Esophagus squamous epithelium (tissue), 5 donors: ENCODE data around the gene RBX1. TPM values are rescaled to one million over a fixed set of nuclear protein-coding genes. Genes with fewer than 3 reads are reported as not detected.
A peak's percentile ranks its signal among the peaks of the same experiment; 100 is the strongest.

Experiments
- DNase-seq: peaks from one replicate; lab custom pipeline; 2025; lab: John Stamatoyannopoulos, UW
- H3K27ac ChIP-seq, 4 donors: fragments of 200-600 bp; sonication (generic); one replicate each; pipeline ENCODE4 v1.5.1; 2016 to 2019; ENCODE audit warnings: mild to moderate bottlenecking in 1 of 4
- H3K27me3 ChIP-seq, 4 donors: fragments of 200-600 bp; sonication (generic); 1 replicate in 3 of 4; 2 replicates in 1 of 4; pipeline versions ENCODE4 v1.5.1 to v1.6.0; 2017 to 2021; ENCODE audit warnings: antibody characterized with exemption in 1 of 4
- H3K36me3 ChIP-seq, 3 donors: fragments of 200-600 bp; sonication (generic); one replicate each; pipeline ENCODE4 v1.5.1; 2016 to 2019
- H3K4me1 ChIP-seq, 3 donors: fragments of 200-600 bp; sonication (generic); one replicate each; pipeline ENCODE4 v1.5.1; 2017 to 2019
- H3K4me3 ChIP-seq, 4 donors: fragments of 200-600 bp; sonication (generic); 1 replicate in 3 of 4; 2 replicates in 1 of 4; pipeline ENCODE4 v1.5.1; 2016 to 2019; ENCODE audit warnings: mild to moderate bottlenecking in 2 of 4, moderate library complexity in 1 of 4
- H3K9me3 ChIP-seq, 3 donors: fragments of 200-600 bp; sonication (generic); one replicate each; pipeline ENCODE4 v1.5.1; 2016 to 2019
- POLR2A ChIP-seq, 4 donors: fragments of 450-650 bp; IDR thresholded peaks; one replicate each; pipeline ENCODE4 v1.6.1; 2017; ENCODE audit warnings: antibody characterized with exemption in 4 of 4, mild to moderate bottlenecking in 4 of 4, moderate library complexity in 3 of 4
- WGBS, 2 donors: methylation state at CpG; one replicate each; pipeline ENCODE4 v1.1.5; 2018; 5-methylcytosine and 5-hydroxymethylcytosine counted together
- intact Hi-C: fragments of 100-400 bp; cut with DNase I; formaldehyde crosslinking; loops from one replicate; pipeline ENCODE4 v1.15.0; 2022
- total RNA-seq, 4 donors: library from RNA; depleted of rRNA; stranded (reverse); fragments of >200 nt; gene quantifications; one replicate each; pipeline ENCODE4 v1.1.0, GENCODE V29; 2016
- TF ChIP-seq, protein P1 (sequence below), 6 experiments: fragments of 450-650 bp in 4 of 6; fragments of 200-600 bp in 2 of 6; sonication (generic) in 2 of 6; IDR thresholded peaks; one replicate each; pipeline ENCODE4 v1.5.1; 2016 to 2019; ENCODE audit warnings: antibody characterized with exemption in 6 of 6, mild to moderate bottlenecking in 4 of 6, moderate library complexity in 4 of 6
- donor health status: DM: yes; HTN: yes; CAD: no.

The RBX1 gene
- total RNA-seq, 4 donors from 2014 or later = 32.7 to 64.0 (median 52.4) TPM

DNA sequence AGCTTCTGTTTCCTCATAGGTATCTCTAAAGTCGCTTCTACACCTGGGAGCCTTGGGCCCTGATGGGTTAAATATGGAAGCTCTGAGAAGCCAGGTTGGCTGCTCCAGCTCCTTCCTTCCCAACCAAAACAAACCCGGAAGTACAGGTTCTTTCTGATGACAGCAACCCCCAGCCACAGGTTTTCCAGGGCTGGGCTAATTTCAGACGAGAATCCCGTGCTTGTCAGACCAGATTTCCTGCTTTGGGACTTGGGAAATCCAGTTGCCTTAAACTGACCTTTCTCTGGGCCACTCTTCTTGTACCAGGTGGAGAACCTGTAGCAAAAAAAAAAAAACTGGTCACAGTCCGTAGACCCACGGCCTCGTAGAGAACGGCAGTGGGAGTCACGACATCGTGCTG, 51.9 kb downstream of the RBX1 start:
- TF ChIP-seq, protein P1, sequence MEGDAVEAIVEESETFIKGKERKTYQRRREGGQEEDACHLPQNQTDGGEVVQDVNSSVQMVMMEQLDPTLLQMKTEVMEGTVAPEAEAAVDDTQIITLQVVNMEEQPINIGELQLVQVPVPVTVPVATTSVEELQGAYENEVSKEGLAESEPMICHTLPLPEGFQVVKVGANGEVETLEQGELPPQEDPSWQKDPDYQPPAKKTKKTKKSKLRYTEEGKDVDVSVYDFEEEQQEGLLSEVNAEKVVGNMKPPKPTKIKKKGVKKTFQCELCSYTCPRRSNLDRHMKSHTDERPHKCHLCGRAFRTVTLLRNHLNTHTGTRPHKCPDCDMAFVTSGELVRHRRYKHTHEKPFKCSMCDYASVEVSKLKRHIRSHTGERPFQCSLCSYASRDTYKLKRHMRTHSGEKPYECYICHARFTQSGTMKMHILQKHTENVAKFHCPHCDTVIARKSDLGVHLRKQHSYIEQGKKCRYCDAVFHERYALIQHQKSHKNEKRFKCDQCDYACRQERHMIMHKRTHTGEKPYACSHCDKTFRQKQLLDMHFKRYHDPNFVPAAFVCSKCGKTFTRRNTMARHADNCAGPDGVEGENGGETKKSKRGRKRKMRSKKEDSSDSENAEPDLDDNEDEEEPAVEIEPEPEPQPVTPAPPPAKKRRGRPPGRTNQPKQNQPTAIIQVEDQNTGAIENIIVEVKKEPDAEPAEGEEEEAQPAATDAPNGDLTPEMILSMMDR (IDR thresholded peaks at IDR 0.05) = no peak
- no peak for TF ChIP-seq POLR2A (IDR thresholded peaks at IDR 0.05)
- peaks cover 8 to 23% (median 8%) of the 10 kb centered on the region in 3 donors for H3K4me1 ChIP-seq
- H3K27ac ChIP-seq = peak overlapping the region in 3 of 4 donors; percentile 36 to 57 (median 54)
- DNase-seq = no peak
- intact Hi-C loops = no loop called here
- no peak overlapping the region for H3K4me3 ChIP-seq
- H3K27me3 ChIP-seq = no peaks in the 10 kb centered on the region
- H3K9me3 ChIP-seq = no peaks in the 10 kb centered on the region
- 67 to 86% methylated on average over 6 to 10 of the region's 10 CpGs for WGBS, 2 donors
- no peaks in the 10 kb centered on the region for H3K36me3 ChIP-seq

DNA sequence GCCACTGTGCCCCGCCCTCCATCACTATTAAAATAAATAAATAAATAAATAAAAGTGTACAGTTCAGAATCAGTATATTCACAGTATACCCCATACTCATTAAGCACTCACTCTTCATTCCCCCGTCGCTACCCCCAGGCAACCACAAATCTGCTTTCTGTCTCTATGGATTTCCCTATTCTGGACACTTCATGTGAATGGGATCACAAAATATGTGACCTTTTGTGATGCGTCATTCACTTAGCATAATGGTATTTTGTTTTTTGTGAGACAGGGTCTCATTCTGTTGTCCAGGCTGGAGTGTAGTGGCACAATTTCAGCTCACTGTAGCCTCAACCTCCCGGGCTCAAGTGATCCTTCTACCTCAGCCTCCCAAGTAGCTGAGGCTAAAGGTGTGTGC, 52.8 kb downstream of the RBX1 start:
- TF ChIP-seq, protein P1 (IDR thresholded peaks at IDR 0.05) = no peak
- no peak for TF ChIP-seq POLR2A (IDR thresholded peaks at IDR 0.05)
- WGBS, 2 donors = 90 to 92% methylated on average over 5 of the region's 5 CpGs
- no peaks in the 10 kb centered on the region for H3K9me3 ChIP-seq
- H3K27ac ChIP-seq = no peak overlapping the region
- no peaks in the 10 kb centered on the region for H3K27me3 ChIP-seq
- intact Hi-C loops = no loop called here
- DNase-seq = no peak
- H3K4me3 ChIP-seq = no peak overlapping the region
- H3K4me1 ChIP-seq = peaks cover 8 to 23% (median 8%) of the 10 kb centered on the region in 3 donors
- no peaks in the 10 kb centered on the region for H3K36me3 ChIP-seq

DNA sequence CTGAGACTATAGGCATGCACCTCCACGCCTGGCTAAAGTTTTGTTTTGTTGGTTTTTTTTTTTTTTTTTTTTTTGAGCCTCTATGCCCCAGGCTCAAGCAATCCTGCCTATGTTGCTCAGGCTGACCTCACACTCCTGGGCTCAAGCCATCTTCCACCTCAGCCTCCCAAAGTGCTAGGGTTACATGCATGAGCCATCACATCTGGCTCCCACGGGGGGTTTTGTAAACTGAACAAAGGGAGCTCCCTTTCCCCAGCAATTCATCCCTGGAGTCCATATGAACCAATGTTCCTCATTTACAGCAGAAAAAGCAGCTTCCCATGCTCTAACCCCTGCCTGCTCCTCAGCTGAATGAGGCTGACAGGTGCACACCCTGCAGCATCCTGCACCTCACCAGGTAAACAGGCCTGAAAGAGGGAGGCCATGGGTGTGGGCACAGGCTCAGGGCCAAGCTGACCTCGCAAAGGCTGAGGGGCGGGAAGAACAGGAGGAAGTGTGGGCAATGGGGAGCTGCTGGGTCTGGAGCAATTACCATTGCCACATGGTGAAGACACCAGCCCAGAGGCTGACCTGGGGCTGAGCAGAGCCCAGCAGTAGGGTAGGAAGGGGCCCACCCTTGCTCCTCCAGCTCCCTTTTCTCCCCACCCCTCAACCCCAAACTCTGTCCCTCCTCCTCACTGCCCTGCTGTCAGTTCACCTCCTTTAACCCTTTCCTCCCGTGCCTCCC, 58.2 kb downstream of the RBX1 start:
- Histone ChIP-seq H3K27ac (no peak overlapping the region), H3K27me3 (no peaks in the 10 kb centered on the region), H3K9me3 (no peaks in the 10 kb centered on the region), H3K4me3 (no peak overlapping the region), H3K36me3 (no peaks in the 10 kb centered on the region), H3K4me1 (no peaks in the 10 kb centered on the region)
- intact Hi-C loops = no loop called here
- TF ChIP-seq POLR2A (IDR thresholded peaks at IDR 0.05) = no peak
- TF ChIP-seq, protein P1 (IDR thresholded peaks at IDR 0.05) = no peak
- 44 to 53% methylated on average over 1 to 4 of the region's 5 CpGs for whole genome bisulfite sequencing, 2 donors
- DNase-seq = no peak

DNA sequence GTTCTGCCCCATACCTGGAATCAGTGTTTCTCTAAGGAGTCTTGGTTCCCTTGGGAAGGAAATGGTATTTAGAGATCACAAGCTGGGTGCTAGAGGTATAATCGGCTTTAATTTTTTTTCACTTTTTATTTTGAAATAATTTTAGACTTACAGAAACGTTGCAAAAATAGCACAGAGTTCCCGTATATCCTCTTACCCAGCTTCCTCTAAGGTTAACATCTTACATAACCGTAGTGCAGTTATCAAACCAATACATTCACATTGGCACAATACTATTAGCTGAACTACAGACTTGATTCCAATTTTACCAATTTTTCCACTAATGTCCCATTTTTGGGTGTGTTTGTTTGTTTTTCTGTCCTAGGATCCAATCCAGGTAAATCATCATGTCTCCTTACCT, 63.8 kb downstream of the RBX1 start:
- 56 to 66% methylated on average over 4 of the region's 4 CpGs for WGBS, 2 donors
- H3K36me3 ChIP-seq = no peaks in the 10 kb centered on the region
- intact Hi-C loops = no loop called here
- no peak for DNase-seq
- H3K27ac ChIP-seq = no peak overlapping the region
- H3K4me3 ChIP-seq = no peak overlapping the region
- no peaks in the 10 kb centered on the region for H3K9me3 ChIP-seq
- TF ChIP-seq, protein P1 (IDR thresholded peaks at IDR 0.05) = no peak
- TF ChIP-seq POLR2A (IDR thresholded peaks at IDR 0.05) = no peak
- no peaks in the 10 kb centered on the region for H3K27me3 ChIP-seq
- no peaks in the 10 kb centered on the region for H3K4me1 ChIP-seq

DNA sequence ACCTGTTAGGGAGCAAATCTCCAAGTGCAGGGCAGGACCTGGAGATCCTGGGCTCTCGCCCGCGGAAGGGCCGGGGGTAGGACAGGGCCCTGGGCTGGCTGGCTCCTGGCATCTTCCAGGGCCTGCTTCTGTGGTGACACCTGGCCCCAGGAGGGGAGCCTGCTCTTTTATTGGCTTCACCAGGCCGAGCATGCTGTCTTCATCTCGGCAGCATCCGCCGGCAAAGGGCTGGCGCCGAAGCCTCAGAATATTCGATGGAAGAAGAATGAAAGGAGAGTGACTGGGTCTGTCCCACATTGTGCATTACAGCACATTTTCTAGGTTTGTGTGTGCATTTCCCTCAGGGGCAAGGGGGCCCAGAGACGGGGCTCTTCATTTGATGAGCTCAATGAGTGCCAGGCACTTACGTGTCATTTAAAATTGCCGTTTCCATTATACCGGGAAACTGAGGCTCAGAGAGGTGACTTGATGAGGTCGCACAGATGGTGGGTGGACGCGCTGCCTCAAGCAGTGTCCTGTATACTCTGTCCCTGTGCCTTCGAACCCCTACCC, 70.0 kb downstream of the RBX1 start:
- intact Hi-C loops = loop anchor here (5.0 kb wide), 1 partner anchor 71 kb away; the partner anchor contains the start of gene EP300
- Histone ChIP-seq H3K4me1 (peaks cover 0 to 17% (median 5%) of the 10 kb centered on the region in 3 donors), H3K36me3 (no peaks in the 10 kb centered on the region), H3K9me3 (no peaks in the 10 kb centered on the region), H3K27me3 (no peaks in the 10 kb centered on the region), H3K4me3 (peak overlapping the region; percentile 66 to 88 (median 76)), H3K27ac (peak overlapping the region; percentile 96 to 100 (median 98))
- no peak for DNase-seq
- 5 to 17% methylated on average over 4 to 15 of the region's 19 CpGs for WGBS, 2 donors
- TF ChIP-seq, protein P1 (IDR thresholded peaks at IDR 0.05) = no peak
- no peak for TF ChIP-seq POLR2A (IDR thresholded peaks at IDR 0.05)
